Uterus (tissue), 2 donors: ENCODE data around the gene USH1G.

ENCODE experiments used
- CTCF ChIP-seq, 4 experiments: fragments of 200-600 bp in 2 of 4; fragments of 450-650 bp in 2 of 4; sonication (generic) in 2 of 4; IDR thresholded peaks; one replicate each; pipeline ENCODE4 v1.5.1; 2016 to 2019; ENCODE audit warnings: antibody characterized with exemption in 4 of 4, mild to moderate bottlenecking in 2 of 4, moderate library complexity in 1 of 4
- POLR2A ChIP-seq, 2 donors: fragments of 450-650 bp; IDR thresholded peaks; one replicate each; pipeline ENCODE4 v1.6.1; 2016; ENCODE audit warnings: antibody characterized with exemption in 2 of 2, mild to moderate bottlenecking in 1 of 2, moderate library complexity in 1 of 2

- TF ChIP-seq CTCF (IDR thresholded peaks at IDR 0.05) (no peak), POLR2A (IDR thresholded peaks at IDR 0.05) (no peak)
These were observed 16.0 kb downstream of the USH1G start for GRCh38 chr17:74907012-74907411.
